Measurements from ENCODE around the gene SAMD4B.
"Not testable (repeated sequence)": the region's sequence is repeated elsewhere in the genome, so short reads cannot be mapped to it uniquely, and the experiment has no call there.

Gene SAMD4B

GRCh38 chr19:39372941-39373340, 30.7 kb downstream of the SAMD4B start:
- DNase-seq, result no peak

GRCh38 chr19:39375929-39376328, 33.7 kb downstream of the SAMD4B start:
- DNase-seq, result no peak

GRCh38 chr19:39377373-39378362, 35.4 kb downstream of the SAMD4B start:
- no peak for DNase-seq

- DNase-seq, result not testable (repeated sequence)
These were observed 37.1 kb downstream of the SAMD4B start for GRCh38 chr19:39379366-39379765.

GRCh38 chr19:39379865-39380396, 37.7 kb downstream of the SAMD4B start:
- DNase-seq, result no peak

GRCh38 chr19:39380521-39381502, 38.6 kb downstream of the SAMD4B start:
- no peak for DNase-seq

GRCh38 chr19:39381910-39382611, 39.8 kb downstream of the SAMD4B start:
- DNase-seq, result no peak

GRCh38 chr19:39382991-39383828, 41.0 kb downstream of the SAMD4B start:
- no peak for DNase-seq

- DNase-seq, result no peak
These were observed 42.8 kb downstream of the SAMD4B start for GRCh38 chr19:39384839-39385568.

GRCh38 chr19:39385629-39386411, 43.6 kb downstream of the SAMD4B start:
- no peak for DNase-seq

- DNase-seq, result no peak
These were observed 44.3 kb downstream of the SAMD4B start for GRCh38 chr19:39386557-39386956.

- no peak for DNase-seq
These were observed 46.4 kb downstream of the SAMD4B start for GRCh38 chr19:39388657-39389056.

- DNase-seq, result no peak
These were observed 47.6 kb downstream of the SAMD4B start for GRCh38 chr19:39389631-39390414.

GRCh38 chr19:39390451-39390750, 48.2 kb downstream of the SAMD4B start:
- DNase-seq, result no peak

- peak; percentile 99 for DNase-seq
These were observed 48.7 kb downstream of the SAMD4B start, which contains the start of the genes MED29 and PAF1 for GRCh38 chr19:39390751-39391437. MED29 (plus strand) TSS chr19:39391378; CDS start chr19:39391423, 45 bp downstream. PAF1 (minus strand) TSS chr19:39391106; CDS start chr19:39390864, 242 bp downstream.

GRCh38 chr19:39397360-39398296, 55.4 kb downstream of the SAMD4B start:
- DNase-seq, result peak; percentile 93

- peak; percentile 89 for DNase-seq
These were observed 56.2 kb downstream of the SAMD4B start for GRCh38 chr19:39398297-39398864.
